GM11168 (cell line): ENCODE results near the gene CRK.

ENCODE experiments used
- in situ Hi-C: fragments of 300-500 bp; cut with MboI; formaldehyde crosslinking; loops from one replicate; pipeline ENCODE4 v1.12.0; 2022; ENCODE audit warnings: low sequenced_read_pairs; ENCODE audit not compliant: unreplicated experiment

The CRK gene

GRCh38 chr17:1486802-1487695 is 31.0 kb upstream of the CRK start:
- in situ Hi-C loops, result no loop called here

- in situ Hi-C loops, result no loop called here
Observed at GRCh38 chr17:1485423-1486376, 29.7 kb upstream of the CRK start.

GRCh38 chr17:1484676-1485422 is 28.8 kb upstream of the CRK start:
- in situ Hi-C loops, result no loop called here

- in situ Hi-C loops, result no loop called here
Observed at GRCh38 chr17:1484060-1484535, 28.1 kb upstream of the CRK start.

GRCh38 chr17:1482680-1483079 is 26.6 kb upstream of the CRK start:
- in situ Hi-C loops, result no loop called here

- in situ Hi-C loops, result no loop called here
Observed at GRCh38 chr17:1481736-1482135, 25.7 kb upstream of the CRK start.

GRCh38 chr17:1480747-1481465 is 24.9 kb upstream of the CRK start:
- in situ Hi-C loops, result no loop called here

- in situ Hi-C loops, result no loop called here
Observed at GRCh38 chr17:1478418-1478817, 22.4 kb upstream of the CRK start.

- in situ Hi-C loops, result no loop called here
Observed at GRCh38 chr17:1475321-1475854, 19.4 kb upstream of the CRK start.

- in situ Hi-C loops, result no loop called here
Observed at GRCh38 chr17:1474402-1475189, 18.6 kb upstream of the CRK start.

- in situ Hi-C loops, result no loop called here
Observed at GRCh38 chr17:1473841-1474240, 17.8 kb upstream of the CRK start.

GRCh38 chr17:1473170-1473569 is 17.1 kb upstream of the CRK start:
- in situ Hi-C loops, result no loop called here

- in situ Hi-C loops, result no loop called here
Observed at GRCh38 chr17:1471911-1472821, 16.1 kb upstream of the CRK start.

GRCh38 chr17:1471490-1471889 is 15.5 kb upstream of the CRK start:
- in situ Hi-C loops, result no loop called here

GRCh38 chr17:1470755-1471462 is 14.9 kb upstream of the CRK start:
- in situ Hi-C loops, result no loop called here

GRCh38 chr17:1470071-1470754 is 14.2 kb upstream of the CRK start:
- in situ Hi-C loops, result no loop called here
